NK-92 (cell line): Measurements from ENCODE around the gene STXBP1.

Experiments used
- DNase-seq: peaks from one replicate; lab custom pipeline; 2025; ENCODE audit not compliant: unreplicated experiment; lab: John Stamatoyannopoulos, UW

Gene STXBP1

DNA sequence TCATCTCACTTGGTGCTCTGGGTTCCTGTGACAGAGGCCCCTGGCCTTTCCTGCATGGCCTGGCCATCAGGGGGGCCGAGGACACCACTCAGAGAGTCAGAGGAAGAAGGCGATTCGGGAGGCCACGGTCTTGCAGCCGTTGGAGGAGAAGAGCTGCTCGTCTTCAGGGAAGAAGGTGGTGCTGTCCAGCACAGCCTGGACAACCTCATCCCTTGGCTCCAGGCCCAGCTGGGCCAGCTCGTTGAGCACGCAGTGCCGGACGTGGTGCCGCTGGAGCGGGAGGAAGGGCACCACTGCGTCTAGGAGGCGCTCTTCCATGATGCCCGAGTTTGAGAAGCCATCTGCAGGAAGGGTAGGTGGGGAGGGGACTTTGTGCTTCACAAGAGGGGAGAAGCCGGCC is 119.9 kb downstream of the STXBP1 start:
- no peak for DNase-seq

DNA sequence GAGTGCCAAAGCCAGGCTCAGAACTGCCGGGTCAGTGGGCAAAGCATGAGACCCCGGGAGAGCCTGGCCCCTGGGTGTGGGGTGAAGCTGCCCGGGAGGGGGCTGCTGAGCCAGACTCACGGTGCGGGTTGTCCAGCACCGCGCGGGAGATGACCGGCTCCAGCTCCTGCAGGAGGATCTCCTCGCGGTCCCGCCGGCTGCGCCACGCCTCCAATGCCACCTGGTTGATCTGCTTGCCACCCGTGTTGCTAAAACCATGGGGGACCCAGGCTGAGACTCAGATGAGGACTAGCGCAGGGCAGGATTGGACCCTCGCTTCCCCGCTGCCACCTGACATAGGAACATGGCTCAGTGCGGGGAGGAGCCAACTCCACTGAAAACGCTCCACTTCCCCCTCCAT is 120.4 kb downstream of the STXBP1 start:
- no peak for DNase-seq

DNA sequence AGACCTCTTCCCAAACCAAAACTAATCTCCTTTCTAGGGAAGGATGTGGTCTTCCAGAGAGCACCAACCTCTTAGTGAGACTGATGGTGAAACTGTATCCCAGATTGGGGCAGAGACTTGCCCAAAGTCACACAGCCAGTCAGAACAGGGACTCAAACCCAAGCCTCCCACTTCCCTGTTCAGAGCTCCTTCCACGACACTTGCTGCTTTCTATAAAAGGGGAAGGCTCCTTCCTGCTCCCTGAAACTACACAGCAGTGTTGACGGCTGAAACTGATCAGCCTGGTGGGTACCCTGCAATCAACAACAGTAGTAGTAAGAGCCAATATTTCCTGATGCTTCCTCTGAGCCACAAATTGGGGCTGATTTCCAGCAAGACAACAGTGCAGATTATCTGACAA is 121.5 kb downstream of the STXBP1 start:
- DNase-seq = no peak

DNA sequence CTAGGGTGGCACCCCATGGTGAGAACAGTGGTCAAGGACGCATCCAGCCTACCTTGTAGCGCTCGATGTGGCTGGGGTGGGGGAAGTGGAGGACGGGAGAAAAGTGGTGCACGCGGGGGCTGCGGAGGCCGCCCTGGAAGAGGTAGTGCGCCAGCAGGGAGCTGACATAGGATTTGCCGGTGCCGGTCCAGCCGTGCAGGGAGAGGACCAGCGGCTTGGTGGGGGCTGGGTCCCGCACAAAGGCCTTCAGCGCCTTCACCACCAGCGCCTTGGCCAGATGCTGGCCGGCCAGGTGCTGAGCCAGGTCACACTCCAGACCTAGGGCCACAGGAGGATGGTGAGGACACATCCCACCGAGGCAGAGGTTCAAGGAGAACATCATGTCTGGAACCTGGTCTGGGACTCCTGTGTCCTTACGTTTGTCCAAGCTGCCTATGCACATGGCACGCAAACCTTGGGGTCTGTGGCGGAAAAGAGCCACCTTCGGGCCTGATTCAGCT is 122.2 kb downstream of the STXBP1 start:
- no peak for DNase-seq

DNA sequence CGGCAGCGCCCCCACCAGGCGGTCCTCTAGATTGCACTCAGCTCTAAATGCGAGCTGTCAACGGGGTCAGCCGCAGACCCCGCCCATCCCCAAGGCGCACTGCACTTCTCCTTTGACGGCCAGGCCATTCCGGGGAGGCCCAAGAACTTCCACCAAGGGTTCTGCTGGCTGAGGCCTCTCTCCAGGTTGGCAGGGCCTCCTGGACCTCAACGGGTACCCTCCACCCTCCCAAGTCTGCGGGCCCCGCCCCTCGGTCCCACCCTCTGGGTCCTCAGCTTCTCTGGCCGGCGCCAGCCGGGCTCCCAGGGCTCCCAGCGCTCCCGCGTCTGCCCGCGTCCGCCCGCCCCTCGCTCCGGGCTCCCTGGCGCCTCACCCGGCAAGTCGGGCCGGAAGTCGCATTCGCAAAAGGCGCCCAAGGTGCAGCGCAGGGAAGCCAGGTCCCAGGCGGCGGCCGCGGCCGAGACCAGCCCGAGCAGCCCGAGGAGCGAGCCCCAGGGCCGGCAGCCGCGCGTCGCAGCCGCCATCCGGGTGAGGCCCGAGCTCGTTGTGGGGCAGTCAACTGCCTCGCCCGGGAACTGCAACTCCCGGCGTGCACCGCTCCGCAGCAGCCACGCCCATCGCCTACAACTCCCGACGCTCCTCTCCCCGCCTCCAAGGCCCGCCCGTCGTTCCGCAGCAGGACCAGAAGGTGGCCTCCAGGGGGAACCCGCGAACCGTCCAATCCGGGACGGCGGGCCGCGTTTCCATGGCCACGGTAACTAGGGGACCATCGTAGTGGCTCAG is 122.9 kb downstream of the STXBP1 start, which contains the start of gene TOR2A:
TSS of gene TOR2A (minus strand) at position 548 of the 783 bp plus-strand sequence. CDS start at position 524, 24 bp downstream.
- DNase-seq = peak; percentile 77

DNA sequence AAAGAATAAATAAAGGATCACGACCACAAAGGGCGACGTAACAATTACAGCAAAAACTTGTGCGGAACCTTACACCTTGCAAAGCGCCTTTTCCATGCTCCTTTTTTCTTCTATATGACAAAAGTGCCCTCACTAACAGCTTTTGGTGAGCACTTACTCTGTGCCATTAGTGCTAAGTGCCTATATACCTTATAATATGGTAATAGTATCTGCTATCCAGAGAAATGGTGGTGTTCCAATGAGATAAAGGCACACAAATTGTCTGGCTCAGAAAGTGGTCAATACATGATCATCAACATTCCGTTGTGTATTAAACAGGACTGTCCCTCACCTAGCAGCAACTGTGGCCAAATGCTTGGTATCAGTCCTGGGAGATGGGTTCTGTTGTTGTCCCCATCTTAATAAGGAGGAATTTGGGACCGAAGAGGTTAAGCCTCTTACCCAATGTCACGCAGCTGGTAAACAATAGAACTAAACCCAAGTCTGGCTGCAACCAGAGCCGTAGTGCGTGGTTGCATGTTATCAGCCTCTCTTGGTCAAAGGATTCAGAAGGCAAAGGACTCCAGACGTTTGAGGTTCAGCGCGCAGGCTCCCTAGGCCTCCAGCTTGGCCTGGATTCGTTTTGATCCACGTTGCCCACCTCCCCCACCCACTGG is 123.6 kb downstream of the STXBP1 start:
- DNase-seq = no peak

DNA sequence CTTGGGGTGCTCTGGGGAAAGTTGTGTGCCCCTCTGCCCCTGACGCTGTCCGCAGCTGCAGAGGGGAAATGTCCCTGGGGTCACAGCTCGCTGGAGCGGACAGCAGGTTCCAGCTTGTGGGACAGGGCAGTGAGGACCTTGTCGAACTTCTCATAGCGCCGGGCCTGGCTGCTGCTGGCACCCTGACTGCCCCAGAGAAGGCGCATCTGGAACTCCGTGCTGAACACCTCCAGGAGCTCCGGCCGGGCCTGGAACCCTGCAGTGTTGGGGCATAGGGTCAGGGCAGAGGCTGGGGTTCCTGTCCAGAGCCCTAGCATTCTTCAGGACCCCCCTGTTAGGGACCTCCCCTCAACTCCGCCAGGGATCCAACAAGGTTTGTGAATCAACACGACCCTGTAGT is 126.6 kb downstream of the STXBP1 start:
- no peak for DNase-seq

DNA sequence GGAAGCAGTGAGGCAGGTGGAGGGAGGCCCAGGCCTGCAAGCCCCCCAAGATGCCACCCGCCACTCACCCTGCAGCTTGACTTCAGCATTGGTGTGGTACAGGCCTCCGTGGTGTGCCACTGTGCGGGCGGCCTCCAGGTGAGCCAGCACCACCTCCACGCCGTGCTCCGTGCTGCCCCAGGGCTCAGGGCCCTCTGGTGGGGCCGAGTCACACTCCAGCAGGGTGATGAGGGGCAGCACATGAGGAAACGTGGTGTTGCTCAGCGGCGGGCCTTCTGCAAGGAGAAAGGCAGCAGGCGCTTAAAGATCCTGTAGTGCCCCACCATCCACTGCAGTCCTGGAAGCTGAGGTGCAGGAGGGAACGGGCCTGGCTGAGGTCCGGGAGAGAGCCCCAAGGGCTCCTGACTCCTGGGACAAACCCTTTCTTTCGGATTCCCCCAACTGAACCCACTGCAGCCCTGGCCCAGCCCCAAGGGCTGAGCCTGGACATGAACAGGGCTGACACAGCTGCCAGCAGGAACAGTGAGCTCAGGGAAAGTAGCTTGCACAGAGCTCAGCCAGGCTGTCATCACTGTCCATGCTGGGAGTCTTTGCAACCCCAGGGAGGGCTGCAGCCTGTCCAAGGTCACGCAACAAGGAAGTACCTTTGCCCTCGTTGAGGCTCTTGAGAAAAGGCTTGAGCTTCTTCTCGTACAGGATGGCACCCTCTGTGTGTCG is 127.7 kb downstream of the STXBP1 start:
- DNase-seq = no peak

DNA sequence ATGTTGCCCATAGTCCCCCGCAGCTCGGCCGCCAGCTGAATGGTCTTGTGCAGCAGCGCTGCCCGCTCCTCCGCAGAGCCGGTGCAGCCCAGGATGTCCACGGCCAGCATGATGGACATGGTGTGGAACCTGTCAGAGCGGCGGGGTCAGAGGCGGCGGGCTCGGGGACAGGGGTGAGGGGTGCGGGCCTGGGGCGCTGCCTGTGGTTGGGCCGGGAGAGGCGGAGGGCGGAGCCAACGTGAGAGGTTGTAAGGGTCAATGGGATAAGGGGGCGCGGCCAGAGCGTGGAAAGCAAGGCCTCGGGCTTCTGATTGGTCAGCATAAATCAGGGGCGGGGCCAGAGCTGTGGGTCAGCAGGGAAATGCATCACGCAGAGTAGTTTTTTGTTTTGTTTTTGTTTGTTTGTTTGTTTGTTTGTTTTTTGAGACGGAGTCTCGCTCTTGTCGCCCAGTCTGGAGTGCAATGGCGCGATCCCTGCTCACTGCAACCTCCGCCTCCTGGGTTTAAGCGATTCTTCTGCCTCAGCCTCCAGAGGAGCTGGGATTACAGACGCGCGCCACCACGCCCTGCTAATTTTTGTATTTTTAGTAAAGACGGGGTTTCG is 129.9 kb downstream of the STXBP1 start:
- no peak for DNase-seq
